Activated CD4-positive, alpha-beta T cell treated with anti-CD3 and anti-CD28 coated beads, Interleukin-2, Interleukin-4, amounts not matched to agents 100 ng/mL and 50 ng/mL, durations not matched to agents 16 hours and 8 hours (primary cell): ENCODE measurements around the gene SSR4.
"Not testable (repeated sequence)": the region's sequence is repeated elsewhere in the genome, so short reads cannot be mapped to it uniquely, and the experiment has no call there.

Experiments used
- DNase-seq: peaks from one replicate; pipeline ENCODE4 v3.0.0-alpha.2; 2020; ENCODE audit warnings: low spot score

The SSR4 gene

GRCh38 chrX:153805436-153805835, 11.0 kb downstream of the SSR4 start:
- no peak for DNase-seq

GRCh38 chrX:153806999-153807575, 12.6 kb downstream of the SSR4 start:
- no peak for DNase-seq

GRCh38 chrX:153807976-153808375, 13.5 kb downstream of the SSR4 start:
- DNase-seq = no peak

- no peak for DNase-seq
Observed at GRCh38 chrX:153812220-153812619, 17.8 kb downstream of the SSR4 start.

GRCh38 chrX:153813161-153813560, 18.7 kb downstream of the SSR4 start:
- no peak for DNase-seq

DNA sequence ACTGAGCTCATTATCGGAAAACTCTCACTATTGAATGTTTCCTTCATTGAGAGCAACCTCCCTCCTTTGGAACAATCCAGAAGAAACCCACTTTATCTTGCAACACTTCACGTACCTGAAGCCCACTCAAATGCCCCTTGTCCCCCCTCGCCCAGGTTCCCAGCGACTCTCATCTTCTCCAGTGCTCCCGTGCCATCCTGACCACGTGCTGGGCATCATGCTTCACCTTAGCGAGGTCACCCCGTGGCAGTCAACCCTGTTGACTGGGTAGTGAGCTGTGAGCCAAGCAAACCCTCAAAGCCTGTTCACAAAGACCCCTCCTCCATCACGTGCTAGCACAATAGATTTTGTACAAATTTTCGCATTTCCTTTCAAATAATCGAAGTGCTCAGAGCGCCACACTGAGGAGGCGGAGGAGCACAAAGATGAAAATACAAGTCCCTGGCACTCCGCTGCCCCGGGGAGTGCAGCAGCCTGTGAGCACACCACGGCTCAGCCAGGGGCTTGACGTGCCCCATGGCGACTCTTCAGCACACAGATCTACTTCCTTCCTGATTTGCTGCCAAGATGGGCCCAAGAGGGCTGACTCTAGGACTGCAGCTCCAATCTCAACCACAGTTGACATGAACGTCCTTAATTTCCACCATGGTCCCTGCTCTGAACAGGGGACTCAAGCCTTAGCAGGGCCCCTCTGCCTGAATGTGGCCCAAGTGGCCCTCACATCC, 20.3 kb downstream of the SSR4 start:
- no peak for DNase-seq

GRCh38 chrX:153816831-153817690, 22.6 kb downstream of the SSR4 start:
- no peak for DNase-seq

GRCh38 chrX:153818064-153818463, 23.6 kb downstream of the SSR4 start:
- not testable (repeated sequence) for DNase-seq

GRCh38 chrX:153818571-153819383, 24.3 kb downstream of the SSR4 start:
- DNase-seq = peak; percentile 7

GRCh38 chrX:153819384-153820040, 25.0 kb downstream of the SSR4 start:
- DNase-seq = no peak

DNA sequence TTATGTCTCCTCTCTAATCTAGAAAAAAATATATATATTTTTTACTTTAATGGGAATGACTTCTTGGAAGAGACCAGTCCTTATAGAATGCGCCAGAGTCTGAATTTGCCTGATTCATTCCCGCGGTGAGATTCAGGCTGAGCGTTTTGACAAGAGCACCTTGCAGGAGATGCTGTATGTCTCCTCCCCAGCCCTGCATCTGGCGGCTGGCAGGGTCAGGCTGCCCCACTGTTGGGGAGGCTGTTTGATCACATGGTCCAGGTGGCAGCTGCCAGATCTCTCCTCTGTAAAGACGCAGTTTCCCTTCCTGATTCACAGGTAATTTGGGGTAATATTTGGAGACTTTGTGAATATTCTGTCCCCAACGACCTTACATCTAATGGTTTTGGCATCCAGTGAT, 26.1 kb downstream of the SSR4 start:
- no peak for DNase-seq

GRCh38 chrX:153821066-153821465, 26.6 kb downstream of the SSR4 start:
- no peak for DNase-seq

DNA sequence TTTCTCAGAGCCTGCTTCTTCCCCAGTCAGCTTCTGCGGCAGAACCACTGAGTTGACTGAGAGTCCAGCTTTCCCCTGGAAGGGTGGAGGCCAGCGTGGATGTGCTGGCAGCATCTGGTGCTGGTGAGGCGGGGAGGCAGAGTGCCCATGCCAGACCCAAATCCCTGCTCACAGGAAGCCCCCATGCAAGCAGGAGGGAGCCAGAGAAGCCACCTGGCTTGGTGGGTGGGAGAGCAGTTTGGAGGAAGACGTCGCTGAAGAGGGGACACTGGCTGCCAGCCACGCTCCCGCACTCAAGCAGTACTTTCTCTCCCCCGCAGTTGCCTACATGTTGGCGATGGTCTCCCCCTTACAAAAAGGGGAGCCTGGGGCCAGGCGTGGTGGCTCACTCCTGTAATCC, 29.9 kb downstream of the SSR4 start:
- DNase-seq = no peak

DNA sequence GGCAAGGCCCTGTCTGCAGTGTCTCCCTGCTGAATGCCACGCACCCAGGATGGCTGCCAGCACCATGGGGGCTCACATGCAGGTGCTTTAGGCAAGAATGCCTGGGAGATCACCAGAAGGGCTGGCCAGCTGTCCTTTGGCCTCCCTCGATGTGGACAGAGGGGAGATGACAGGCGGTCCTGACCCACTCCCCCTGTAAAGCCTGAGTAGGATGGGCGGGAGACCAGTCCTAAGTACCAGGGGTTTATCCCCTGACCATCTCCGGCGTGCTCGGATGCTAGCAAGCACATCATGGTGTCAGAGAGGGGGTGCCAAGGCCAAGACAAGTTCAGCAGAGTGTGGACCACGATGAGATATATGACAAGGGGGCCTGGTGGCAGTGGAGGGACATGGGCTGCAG, 30.6 kb downstream of the SSR4 start:
- no peak for DNase-seq

- DNase-seq = no peak
Observed at GRCh38 chrX:153827016-153827415, 32.5 kb downstream of the SSR4 start.

DNA sequence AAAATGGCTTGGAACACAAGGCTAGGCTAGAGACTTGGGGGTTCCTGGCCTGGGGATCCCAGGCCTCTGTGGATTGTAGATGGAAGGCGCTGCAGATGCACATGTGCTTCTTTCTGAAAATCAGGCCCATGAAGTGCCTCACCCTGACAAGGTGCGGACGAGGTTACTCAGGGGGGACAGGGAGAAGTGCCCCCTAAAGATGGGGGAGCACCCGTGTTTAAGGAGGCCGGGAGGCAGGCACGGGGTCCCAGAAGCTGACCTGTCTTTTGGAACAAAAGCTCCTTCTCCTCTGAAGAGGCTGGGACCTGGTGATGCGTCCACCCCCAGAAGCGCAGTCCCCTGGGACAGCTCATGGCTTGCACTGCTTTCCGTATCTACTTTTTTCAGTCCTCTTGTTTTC, 33.4 kb downstream of the SSR4 start:
- no peak for DNase-seq

DNA sequence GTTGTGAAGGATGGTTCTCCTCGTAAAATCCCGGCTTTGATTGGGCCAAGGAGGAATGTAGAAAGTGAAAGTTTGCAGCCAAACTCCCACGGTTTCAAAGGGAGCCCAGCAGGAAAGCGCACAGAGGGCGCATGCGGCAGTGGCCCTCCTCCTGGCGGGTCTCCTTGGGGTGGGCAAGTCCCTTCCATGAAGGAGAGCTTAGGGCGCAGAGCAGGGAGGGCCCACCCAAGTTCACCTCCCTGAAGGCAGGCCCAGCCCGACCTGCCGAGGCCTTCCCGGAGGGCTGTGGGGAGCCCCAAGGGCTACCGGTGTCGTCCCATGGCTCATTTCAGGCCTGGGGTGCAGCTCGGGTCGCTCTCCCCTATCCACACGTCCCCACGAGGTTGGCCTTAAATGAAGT, 33.8 kb downstream of the SSR4 start:
- no peak for DNase-seq

DNA sequence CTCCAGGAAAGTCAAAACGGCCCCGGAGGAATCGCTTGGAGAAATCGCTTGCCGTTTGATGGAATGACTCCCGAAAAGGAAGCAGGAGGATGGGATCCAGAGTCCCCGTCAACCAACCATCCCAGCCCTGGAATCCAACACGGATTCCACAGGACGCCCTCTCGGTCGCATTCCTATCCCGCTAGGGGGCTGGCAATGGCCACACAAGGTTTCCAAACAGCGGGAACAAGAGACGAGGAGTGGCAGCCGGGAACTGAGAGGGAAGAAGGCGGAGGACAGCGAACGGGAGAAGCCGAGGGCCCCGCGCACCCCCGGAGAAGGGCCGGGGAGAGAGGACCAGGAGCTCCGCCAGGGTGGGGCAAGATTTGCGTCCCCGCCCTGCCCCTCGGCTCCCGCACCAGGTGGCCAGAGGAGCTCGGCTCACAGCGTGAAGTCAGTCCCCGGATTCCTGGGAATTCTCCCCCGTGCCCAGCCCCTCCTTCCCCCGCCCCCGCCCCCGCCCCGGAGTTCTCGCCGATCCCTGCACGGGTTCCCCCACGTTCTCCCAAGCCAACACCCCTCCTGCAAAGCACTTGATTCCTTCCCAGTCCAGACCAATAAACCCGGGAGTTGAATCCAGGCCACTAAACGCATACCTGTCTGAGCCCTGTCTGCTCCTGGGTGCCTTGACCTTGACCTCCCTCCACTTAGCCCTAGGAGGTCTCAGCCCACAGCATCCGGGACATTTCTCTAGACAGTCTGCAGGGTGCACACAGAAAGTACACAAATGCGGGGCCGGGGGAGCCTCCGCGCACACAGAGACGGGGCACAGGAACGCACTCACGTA, 34.5 kb downstream of the SSR4 start:
- DNase-seq = no peak

DNA sequence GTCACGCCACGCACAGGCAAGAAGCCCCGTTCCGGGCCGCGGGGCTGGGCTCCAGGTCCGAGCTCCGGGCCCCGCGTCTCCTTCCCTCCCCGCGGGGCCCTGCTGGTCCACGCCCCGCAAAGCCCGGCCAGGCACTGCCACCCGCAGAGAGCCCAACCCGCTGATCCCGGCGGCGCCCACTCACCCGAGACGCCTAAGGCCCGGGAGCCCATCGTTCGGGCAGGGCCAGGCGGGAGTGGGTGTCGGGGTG, 35.0 kb downstream of the SSR4 start:
- no peak for DNase-seq

- DNase-seq = no peak
Observed at GRCh38 chrX:153829799-153830639, 35.6 kb downstream of the SSR4 start, which contains the start of gene PDZD4. TSS of gene PDZD4 (minus strand) at chrX:153830544. CDS start at chrX:153830298, 246 bp downstream.
